HS-27A (cell line): ENCODE data around the gene S100PBP.
"Not testable (repeated sequence)": the region's sequence is repeated elsewhere in the genome, so short reads cannot be mapped to it uniquely, and the experiment has no call there.

Experiments used
- DNase-seq: peaks from one replicate; pipeline ENCODE4 v3.0.0-alpha.2; 2012; ENCODE audit warnings: low read depth, missing footprints

Gene S100PBP

DNA sequence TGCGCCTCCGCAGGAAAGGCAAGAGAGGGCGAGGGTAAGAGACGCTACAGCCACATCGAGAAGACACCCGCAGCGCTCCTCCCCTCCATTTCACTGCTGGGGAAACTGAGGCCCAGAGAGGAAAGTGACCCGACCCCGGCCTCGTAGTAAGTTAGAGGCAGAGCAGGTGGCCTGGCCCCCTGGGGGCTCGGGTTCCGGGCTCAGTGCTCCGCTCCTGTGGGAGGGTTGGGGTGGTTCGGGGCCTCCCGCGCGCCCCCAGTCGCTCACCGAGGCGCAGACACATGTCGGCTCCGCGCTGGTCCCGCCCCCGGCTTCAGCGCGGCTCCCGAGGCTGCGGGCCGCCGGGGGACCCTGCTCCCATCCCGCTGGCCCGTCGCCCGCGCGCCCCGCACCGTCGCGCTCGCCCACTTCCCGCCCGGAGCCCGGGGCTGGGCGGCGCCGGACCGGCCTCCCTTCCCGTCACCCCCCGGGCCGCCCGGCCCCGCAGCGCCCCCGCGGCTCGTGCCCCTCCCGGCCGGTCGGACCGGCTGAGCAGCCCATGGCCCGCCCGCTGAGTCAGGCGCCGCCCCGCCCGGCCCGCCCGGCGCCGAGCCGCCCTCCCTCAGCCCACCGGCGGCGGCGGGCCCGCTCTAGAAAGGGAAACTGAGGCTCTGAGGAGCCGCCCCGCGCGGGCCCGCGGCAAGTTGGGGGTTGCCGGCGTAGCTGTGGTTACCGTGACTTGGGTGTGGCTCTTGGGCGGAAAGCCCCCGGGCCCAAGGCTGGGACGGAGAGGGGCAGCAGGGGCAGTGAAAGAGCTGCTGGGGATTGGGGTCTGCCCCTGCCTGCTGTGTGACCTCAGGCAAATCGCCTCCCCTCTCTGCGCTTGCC is 83.7 kb downstream of the S100PBP start, which contains the start of gene TMEM54:
TMEM54 (minus strand) TSS at position 434 of the 867 bp plus-strand sequence; CDS start at position 283, 151 bp downstream.
- DNase-seq, result no peak

DNA sequence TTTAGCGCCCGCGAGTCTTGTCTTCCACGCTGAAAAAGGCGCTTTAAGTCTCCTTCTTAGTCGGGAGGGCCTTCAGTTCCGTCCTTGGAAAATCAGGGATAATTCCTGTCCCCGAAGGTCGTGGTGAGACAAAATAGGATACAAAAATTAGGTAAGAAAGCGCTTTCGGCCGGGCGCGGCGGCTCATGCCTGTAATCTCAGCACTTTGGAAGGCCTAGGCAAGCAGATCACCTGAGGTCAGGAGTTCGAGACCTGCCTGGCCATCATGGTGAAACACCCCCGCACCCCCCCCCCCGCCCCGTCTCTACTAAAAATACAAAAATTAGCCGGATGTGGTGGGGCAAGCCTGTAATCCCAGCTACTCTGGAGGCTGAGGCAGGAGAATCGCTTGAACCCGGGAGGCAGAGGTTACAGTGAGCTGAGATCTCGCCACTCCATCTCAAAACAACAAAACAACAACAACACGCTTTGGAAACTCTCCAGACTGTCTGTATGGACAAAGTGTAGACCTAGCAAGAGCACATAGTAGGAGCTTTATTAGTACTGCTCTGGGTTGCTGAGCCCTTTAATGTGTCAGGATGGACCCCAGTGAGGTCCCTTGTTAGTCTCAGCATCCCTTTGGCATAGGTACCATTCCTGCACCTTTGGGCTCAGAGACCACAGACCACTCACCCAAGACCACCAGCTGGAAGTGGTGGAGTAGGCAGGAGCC is 84.5 kb downstream of the S100PBP start:
- DNase-seq, result no peak

DNA sequence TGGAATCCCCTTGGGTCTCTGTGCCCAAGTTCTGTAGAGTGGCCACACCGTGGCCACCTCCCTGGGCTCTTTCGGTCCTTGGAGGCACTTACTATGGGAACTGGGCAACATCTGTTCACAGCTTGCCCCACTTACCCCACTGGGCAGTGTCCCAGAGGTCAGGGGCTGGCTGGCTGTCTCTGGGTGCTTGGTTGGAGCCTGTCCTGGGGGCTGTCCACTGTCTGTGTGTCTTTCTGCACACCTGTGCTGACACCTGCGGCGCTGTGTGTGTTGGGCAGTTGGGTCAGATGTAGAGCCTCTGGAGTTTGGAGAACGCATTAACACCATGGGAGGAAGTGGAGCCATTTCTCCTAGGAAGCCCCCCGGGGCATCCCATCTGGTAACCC is 85.1 kb downstream of the S100PBP start:
- no peak for DNase-seq

- no peak for DNase-seq
These were observed 86.7 kb downstream of the S100PBP start for GRCh38 chr1:32903991-32904785.

GRCh38 chr1:32904797-32905196 is 87.3 kb downstream of the S100PBP start:
- DNase-seq, result no peak

GRCh38 chr1:32905588-32905987 is 88.1 kb downstream of the S100PBP start:
- not testable (repeated sequence) for DNase-seq

- DNase-seq, result no peak
These were observed 89.2 kb downstream of the S100PBP start for GRCh38 chr1:32906654-32907053.

- no peak for DNase-seq
These were observed 90.0 kb downstream of the S100PBP start for GRCh38 chr1:32907435-32907834.
